ENCODE data around the gene CLPSL1. TPM values are rescaled to one million over a fixed set of nuclear protein-coding genes. Genes with fewer than 3 reads are reported as not detected.

Gene CLPSL1
- total and polyA plus RNA-seq, 2 of the 13 experiments (the other 11 are each of a cell fraction or from before 2014, with no cell fraction given): not detected

DNA sequence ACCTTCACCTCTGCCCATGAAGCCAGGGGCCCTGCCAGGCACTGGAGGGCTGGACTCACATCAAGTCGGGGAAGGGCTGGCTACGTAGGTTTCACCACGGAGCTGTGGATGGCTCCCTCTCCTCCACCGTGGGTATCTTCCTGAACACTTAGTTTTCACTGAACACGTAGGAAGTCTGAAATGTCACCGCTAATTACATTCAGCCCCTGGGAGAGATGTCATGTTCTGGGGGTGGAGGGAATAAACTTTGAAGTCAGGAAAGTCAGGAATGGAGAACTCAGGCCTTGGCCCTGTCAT is 30.8 kb downstream of the CLPSL1 start:
- peaks cover 11% of the 10 kb centered on the region; the same call in 1 of the 2 replicates for H3K4me1 ChIP-seq (ENCODE audit: insufficient read depth, low read length)
- in situ Hi-C loops (cut with HindIII; ENCODE audit: extremely low pct_ligation_motif_present, low pct_unique_long_range_greater_than_20kb) (no loop called here), intact Hi-C loops (cut with micrococcal nuclease; ENCODE audit: unreplicated experiment) (no loop called here)
- 23% methylated on average over 6 of the region's 6 CpGs for WGBS (ENCODE audit: low lambda C conversion rate)
- TF ChIP-seq CEBPG (CRISPR knock-in tag; IDR thresholded peaks at IDR 0.05) (no peak), NFYC (CRISPR knock-in tag; IDR thresholded peaks at IDR 0.05) (no peak), THAP8 (CRISPR knock-in tag; IDR thresholded peaks at IDR 0.05; ENCODE audit: borderline replicate concordance) (no peak), ESRRA (CRISPR knock-in tag; IDR thresholded peaks at IDR 0.05; ENCODE audit: low read depth) (no peak), TRAFD1 (CRISPR knock-in tag; IDR thresholded peaks at IDR 0.05; ENCODE audit: borderline replicate concordance) (no peak), RFXANK (CRISPR knock-in tag; IDR thresholded peaks at IDR 0.05) (no peak), NFE2L1 (CRISPR knock-in tag; IDR thresholded peaks at IDR 0.05; ENCODE audit: borderline replicate concordance) (no peak), HMG20B (CRISPR knock-in tag; conservative IDR thresholded peaks at IDR 0.05) (no peak), AHDC1 (CRISPR knock-in tag; IDR thresholded peaks at IDR 0.05; ENCODE audit: borderline replicate concordance) (no peak), SPEN (CRISPR knock-in tag; IDR thresholded peaks at IDR 0.05; ENCODE audit: low read depth) (no peak), SIX1 (CRISPR knock-in tag; IDR thresholded peaks at IDR 0.05; ENCODE audit: borderline replicate concordance) (no peak)
- H3K27ac ChIP-seq (ENCODE audit: extremely low read length, insufficient read depth, low read length): no peak overlapping the region
- H3K9me3 ChIP-seq (ENCODE audit: low read length): no peaks in the 10 kb centered on the region
- DNase-seq (ENCODE audit: low spot score): no peak
- POLR2A ChIA-PET: interaction anchor here (1.5 kb wide), 1 partner anchor 18 kb away, joined by 3 read pairs; no protein-coding TSS in a partner anchor
- no peak overlapping the region for H3K9ac ChIP-seq (ENCODE audit: insufficient read depth, low read depth, low read length)
- no peak for FAIRE-seq
- 0 out of 5 replicates have a peak, but pooled peaks cover 0 to 5% of the 10 kb centered on the region in 2 experiments for H3K27me3 ChIP-seq (ENCODE audit: control insufficient read depth in 1 of 2, insufficient read depth in 2 of 2, low read length in 2 of 2)
- H4K20me1 ChIP-seq (ENCODE audit: insufficient read depth, low read length): no peaks in the 10 kb centered on the region
- no peaks in the 10 kb centered on the region for H3K36me3 ChIP-seq (replicated peaks in 1 of 2; ENCODE audit: control insufficient read depth in 1 of 2, insufficient read depth in 2 of 2, low read length in 2 of 2)
- no peak overlapping the region for H2AFZ ChIP-seq (ENCODE audit: low read length)
- CTCF ChIA-PET (ENCODE audit: low intra/inter-chr PET ratio, low total read pairs): no interaction called here
- H3K79me2 ChIP-seq (ENCODE audit: insufficient read depth, low read length): no peaks in the 10 kb centered on the region
- BruUV-seq (replicated peaks): no TSS peak
- H3K4me3 ChIP-seq (replicated peaks in 1 of 3; ENCODE audit: insufficient read depth in 1 of 3, low read depth in 2 of 3, low read length in 3 of 3): peak overlapping the region in 1 of 3 experiments; percentile 21; a peak in 2 of 6 replicates
- H3K4me2 ChIP-seq (ENCODE audit: low read depth, low read length): peak overlapping the region; percentile 52
- ATAC-seq: no peak
